Left lung (tissue), 10 donors: ENCODE measurements around the gene TMC8. TPM values are rescaled to one million over a fixed set of nuclear protein-coding genes. Genes with fewer than 3 reads are reported as not detected.

ENCODE experiments used
- ATAC-seq: fragments of 200-7000 bp; cut with Tn5 transposase; one replicate; pipeline ENCODE4 v1.9.1; 2020; ENCODE audit warnings: moderate library complexity
- DNase-seq, 4 donors: peaks; one replicate each; pipeline ENCODE4 v3.0.0-alpha.2; 2013 to 2020
- H3K27ac ChIP-seq, 2 donors: fragments of 200-600 bp; sonication (generic) in 1 of 2; one replicate each; pipeline versions ENCODE4 v1.5.0 to v1.8.0; 2020 to 2021
- H3K27me3 ChIP-seq, 2 donors: fragments of 200-600 bp; sonication (generic) in 1 of 2; one replicate each; pipeline versions ENCODE4 v1.5.0 to v1.8.0; 2020 to 2021
- H3K36me3 ChIP-seq, 2 donors: fragments of 200-600 bp; sonication (generic) in 1 of 2; one replicate each; pipeline versions ENCODE4 v1.5.0 to v1.8.0; 2020 to 2021
- H3K4me1 ChIP-seq, 2 donors: fragments of 200-600 bp; one replicate each; pipeline ENCODE4 v1.8.0; 2021
- H3K4me3 ChIP-seq, 2 donors: fragments of 200-600 bp; sonication (generic) in 1 of 2; one replicate each; pipeline versions ENCODE4 v1.5.0 to v1.8.0; 2020 to 2021; ENCODE audit warnings: mild to moderate bottlenecking in 1 of 2
- H3K9me3 ChIP-seq, 2 donors: fragments of 200-600 bp; sonication (generic) in 1 of 2; one replicate each; pipeline versions ENCODE4 v1.5.0 to v1.8.0; 2020 to 2021
- intact Hi-C, 2 donors: fragments of 100-400 bp; cut with DNase I; formaldehyde crosslinking; loops; one replicate each; pipeline versions ENCODE4 v1.11.2 to v1.14.2; 2022
- polyA plus RNA-seq, 6 donors: library from polyadenylated mRNA; unstranded; fragments of 120-200 nt; gene quantifications; one replicate each; pipeline ENCODE4 v1.2.1, GENCODE V29; 2013; ENCODE audit not compliant: insufficient read length in 6 of 6
- total RNA-seq, 2 donors: library from RNA; stranded (reverse); fragmentation: NEBNext Ultra II Directional; extraction: Animal tissue kit (Norgen Biotek cat#: 25700); gene quantifications; one replicate each; pipeline ENCODE4 v1.2.1, GENCODE V29; 2021
- TF ChIP-seq, protein P1 (sequence below), 2 donors: fragments of 200-600 bp; sonication (generic) in 1 of 2; IDR thresholded peaks; one replicate each; pipeline versions ENCODE4 v1.5.0 to v1.8.0; 2021; ENCODE audit warnings: antibody characterized with exemption in 2 of 2
- donor health status: DM: no; HTN: yes; CAD: no.
- donor health status: DM: no; HTN: no; CAD: no.

The TMC8 gene
- total and polyA plus RNA-seq, 8 donors = 4.1 to 37.3 (median 5.9) TPM

DNA sequence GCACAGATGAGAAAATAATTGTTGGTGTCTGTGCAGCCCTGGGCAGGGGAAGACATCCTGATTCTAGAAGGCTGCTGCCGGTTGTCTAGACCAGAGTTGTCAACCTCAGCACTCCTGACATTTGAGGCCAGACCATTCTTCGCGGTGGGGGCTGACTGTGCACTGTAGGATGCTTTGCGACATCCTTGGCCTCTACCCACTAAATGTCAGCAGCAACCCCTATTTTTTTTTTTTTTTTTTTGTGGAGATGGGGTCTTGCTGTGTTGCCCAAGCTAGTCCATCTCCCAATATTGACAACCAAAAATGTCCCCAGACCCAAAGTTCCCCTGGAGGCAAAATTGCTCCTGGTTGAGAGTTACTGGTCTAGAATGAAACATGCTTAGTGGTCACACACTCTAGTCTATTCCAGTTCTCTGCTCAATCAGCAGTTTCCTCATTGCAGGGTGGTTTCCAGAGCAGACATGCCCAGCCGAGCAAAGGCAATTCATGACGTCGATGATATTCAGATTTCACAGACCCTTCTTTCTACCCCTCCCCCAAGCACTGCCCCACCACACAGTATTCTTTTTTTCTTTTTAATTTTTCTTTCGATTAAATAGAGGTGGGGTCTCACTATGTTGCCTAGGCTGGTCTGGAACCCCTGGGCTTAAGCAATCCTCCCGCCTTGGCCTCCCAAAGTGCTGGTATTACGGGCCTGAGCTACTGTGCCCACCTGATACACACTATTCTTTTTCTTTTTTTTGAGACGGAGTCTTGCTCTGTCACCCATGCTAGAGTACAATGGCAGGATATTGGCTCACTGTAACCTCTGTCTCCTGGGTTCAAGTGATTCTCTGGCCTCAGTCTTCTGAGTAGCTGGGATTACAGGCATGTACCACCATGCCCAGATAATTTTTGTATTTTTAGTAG is 24.6 kb downstream of the TMC8 start:
- TF ChIP-seq, protein P1, sequence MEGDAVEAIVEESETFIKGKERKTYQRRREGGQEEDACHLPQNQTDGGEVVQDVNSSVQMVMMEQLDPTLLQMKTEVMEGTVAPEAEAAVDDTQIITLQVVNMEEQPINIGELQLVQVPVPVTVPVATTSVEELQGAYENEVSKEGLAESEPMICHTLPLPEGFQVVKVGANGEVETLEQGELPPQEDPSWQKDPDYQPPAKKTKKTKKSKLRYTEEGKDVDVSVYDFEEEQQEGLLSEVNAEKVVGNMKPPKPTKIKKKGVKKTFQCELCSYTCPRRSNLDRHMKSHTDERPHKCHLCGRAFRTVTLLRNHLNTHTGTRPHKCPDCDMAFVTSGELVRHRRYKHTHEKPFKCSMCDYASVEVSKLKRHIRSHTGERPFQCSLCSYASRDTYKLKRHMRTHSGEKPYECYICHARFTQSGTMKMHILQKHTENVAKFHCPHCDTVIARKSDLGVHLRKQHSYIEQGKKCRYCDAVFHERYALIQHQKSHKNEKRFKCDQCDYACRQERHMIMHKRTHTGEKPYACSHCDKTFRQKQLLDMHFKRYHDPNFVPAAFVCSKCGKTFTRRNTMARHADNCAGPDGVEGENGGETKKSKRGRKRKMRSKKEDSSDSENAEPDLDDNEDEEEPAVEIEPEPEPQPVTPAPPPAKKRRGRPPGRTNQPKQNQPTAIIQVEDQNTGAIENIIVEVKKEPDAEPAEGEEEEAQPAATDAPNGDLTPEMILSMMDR (IDR thresholded peaks at IDR 0.05) = no peak
- Histone ChIP-seq H3K36me3 (no peaks in the 10 kb centered on the region), H3K9me3 (no peaks in the 10 kb centered on the region), H3K27me3 (no peaks in the 10 kb centered on the region), H3K4me3 (no peak overlapping the region), H3K27ac (no peak overlapping the region), H3K4me1 (peaks cover 0 to 28% of the 10 kb centered on the region in 2 donors)
- intact Hi-C loops = no loop called here
- no peak for DNase-seq
- ATAC-seq = peak; percentile 48

DNA sequence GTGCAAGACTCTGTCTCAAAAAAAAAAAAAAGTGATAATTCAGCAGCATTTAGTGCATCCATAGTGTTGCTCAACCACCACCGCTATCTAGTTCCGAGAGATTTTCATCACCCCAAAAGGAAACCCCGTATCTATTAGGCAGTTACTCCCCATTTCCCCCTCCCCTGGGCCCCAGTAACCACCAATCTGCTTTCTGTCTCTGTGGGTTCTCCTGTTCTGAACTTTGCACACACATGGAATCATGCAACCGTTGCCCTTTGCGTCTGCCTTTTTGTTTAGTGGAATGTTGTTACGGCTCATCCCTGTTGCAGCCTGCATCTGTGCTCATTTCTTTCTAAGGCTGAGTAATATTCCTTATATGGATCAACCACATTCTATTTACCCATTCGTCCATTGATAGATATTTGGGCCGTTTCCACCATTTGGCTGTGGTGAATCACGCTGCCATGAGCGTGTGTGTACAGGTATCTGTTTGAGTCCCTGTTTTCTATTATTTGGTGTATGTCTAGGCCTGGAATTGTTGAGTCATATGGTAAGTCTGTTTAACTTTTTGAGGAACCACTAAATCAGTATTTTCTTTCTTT is 29.1 kb downstream of the TMC8 start:
- Histone ChIP-seq H3K27ac (no peak overlapping the region), H3K4me3 (no peak overlapping the region), H3K36me3 (no peaks in the 10 kb centered on the region), H3K9me3 (no peaks in the 10 kb centered on the region), H3K27me3 (no peaks in the 10 kb centered on the region), H3K4me1 (peaks cover 0 to 18% of the 10 kb centered on the region in 2 donors)
- TF ChIP-seq, protein P1 (IDR thresholded peaks at IDR 0.05) = no peak
- ATAC-seq (peak; percentile 12), DNase-seq (no peak)
- intact Hi-C loops = no loop called here

DNA sequence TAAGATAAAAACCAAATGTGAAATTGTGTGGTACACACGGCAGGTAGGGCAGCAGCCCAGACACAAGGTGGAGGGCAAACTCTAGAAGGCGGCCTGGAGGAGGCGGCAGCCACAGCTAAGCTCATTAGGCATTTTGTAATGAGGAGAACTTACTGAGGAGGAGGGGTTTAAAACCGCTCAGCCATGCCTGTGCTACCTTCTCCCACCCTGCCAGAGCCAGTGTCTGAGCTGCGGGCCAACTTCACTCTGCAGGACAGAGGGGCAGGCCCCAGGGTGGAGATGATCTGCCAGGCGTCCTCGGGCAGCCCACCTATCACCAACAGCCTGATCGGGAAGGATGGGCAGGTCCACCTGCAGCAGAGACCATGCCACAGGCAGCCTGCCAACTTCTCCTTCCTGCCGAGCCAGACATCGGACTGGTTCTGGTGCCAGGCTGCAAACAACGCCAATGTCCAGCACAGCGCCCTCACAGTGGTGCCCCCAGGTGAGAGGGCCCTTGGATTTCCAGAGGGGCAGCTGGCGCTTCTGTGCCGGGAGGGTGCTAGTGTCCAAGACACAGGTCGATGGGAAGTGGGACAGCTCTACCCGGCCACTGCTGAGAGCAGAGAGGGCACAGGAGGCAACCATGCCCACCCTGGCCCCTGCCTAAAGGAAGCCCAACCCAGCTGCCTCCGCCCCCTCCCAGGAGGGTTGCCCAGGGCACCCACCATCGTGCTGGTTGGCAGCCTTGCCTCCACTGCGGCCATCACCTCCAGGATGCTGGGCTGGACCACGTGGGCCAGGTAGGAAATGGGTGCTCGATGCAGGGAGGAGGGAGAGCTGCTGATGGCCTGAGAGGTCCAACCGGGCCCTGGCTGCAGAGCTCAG is 33.5 kb downstream of the TMC8 start:
- DNase-seq (no peak), ATAC-seq (no peak)
- Histone ChIP-seq H3K27ac (no peak overlapping the region), H3K4me3 (no peak overlapping the region), H3K36me3 (no peaks in the 10 kb centered on the region), H3K9me3 (no peaks in the 10 kb centered on the region), H3K4me1 (peaks cover 0 to 17% of the 10 kb centered on the region in 2 donors), H3K27me3 (no peaks in the 10 kb centered on the region)
- intact Hi-C loops = no loop called here
- TF ChIP-seq, protein P1 (IDR thresholded peaks at IDR 0.05) = no peak

DNA sequence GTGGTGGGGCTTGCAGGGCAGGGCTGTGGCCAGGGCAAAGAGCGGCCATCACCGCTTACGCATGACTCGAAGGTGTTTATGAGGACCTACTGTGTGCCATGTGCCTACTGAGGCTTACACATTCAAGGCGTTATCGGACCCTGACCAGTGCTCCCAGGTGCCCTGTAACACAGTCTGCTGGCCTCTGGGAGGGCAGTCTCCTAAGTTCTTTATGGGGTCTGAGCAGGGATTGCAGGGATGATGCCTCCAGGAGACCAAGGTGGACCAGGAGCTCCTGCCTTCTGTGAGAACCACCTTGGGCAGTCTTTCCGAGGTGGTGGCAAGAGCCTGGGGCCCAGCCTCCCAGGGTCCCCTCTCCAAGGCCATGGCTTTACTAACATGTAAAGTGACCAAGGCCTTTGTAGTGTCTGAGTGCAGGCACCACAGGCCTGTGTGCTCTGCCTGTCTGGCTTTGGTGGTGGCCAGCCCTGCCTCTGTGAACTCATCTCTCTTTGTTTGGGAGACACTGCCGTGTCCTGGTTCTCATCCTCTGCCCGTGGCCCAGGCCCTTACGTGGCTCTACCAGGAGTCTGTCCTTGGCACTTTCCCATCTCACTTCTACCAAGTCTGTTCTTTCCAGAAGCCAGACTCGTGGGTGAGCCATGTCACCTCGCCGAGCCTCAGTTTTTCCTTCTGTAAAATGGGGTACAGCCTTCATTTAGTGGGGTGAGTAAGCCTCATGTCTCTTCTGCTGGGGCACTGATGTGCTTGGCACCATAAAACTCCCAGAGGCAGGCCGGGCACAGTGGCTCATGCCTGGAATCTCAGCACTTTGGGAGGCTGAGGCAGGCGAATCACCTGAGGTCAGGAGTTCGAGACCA is 34.4 kb downstream of the TMC8 start:
- ATAC-seq (no peak), DNase-seq (no peak)
- H3K27me3 ChIP-seq = no peaks in the 10 kb centered on the region
- H3K4me3 ChIP-seq = no peak overlapping the region
- H3K27ac ChIP-seq = no peak overlapping the region
- intact Hi-C loops = no loop called here
- H3K9me3 ChIP-seq = no peaks in the 10 kb centered on the region
- H3K36me3 ChIP-seq = no peaks in the 10 kb centered on the region
- peaks cover 6 to 17% of the 10 kb centered on the region in 2 donors for H3K4me1 ChIP-seq
- TF ChIP-seq, protein P1 (IDR thresholded peaks at IDR 0.05) = no peak
